Transverse colon (tissue), 4 donors: ENCODE data around the gene KRTAP10-3. TPM values are rescaled to one million over a fixed set of nuclear protein-coding genes. Genes with fewer than 3 reads are reported as not detected.

Experiments used
- DNase-seq: peaks from one replicate; pipeline ENCODE4 v3.0.0-alpha.2; 2019
- H3K27ac ChIP-seq, 4 donors: fragments of 200-600 bp; sonication (generic); 2 replicates each; pipeline ENCODE4 v1.5.1; 2016 to 2018; ENCODE audit warnings: inconsistent platforms in 4 of 4
- H3K27me3 ChIP-seq: fragments of 200-600 bp; sonication (generic); 2 replicates; pipeline ENCODE4 v1.5.1; 2017; ENCODE audit warnings: inconsistent platforms
- H3K36me3 ChIP-seq, 4 donors: fragments of 200-600 bp; sonication (generic); 2 replicates each; pipeline ENCODE4 v1.5.1; 2017 to 2019; ENCODE audit warnings: inconsistent platforms in 4 of 4
- H3K4me1 ChIP-seq, 4 donors: fragments of 200-600 bp; sonication (generic); 2 replicates each; pipeline ENCODE4 v1.5.1; 2017 to 2020; ENCODE audit warnings: inconsistent platforms in 4 of 4
- H3K4me3 ChIP-seq, 4 donors: fragments of 200-600 bp; sonication (generic); 1 replicate in 1 of 4; 2 replicates in 3 of 4; pipeline versions ENCODE4 v1.5.1 to v1.6.1; 2017 to 2019; ENCODE audit warnings: inconsistent platforms in 4 of 4
- H3K9me3 ChIP-seq, 2 donors: fragments of 200-600 bp; sonication (generic); 2 replicates each; pipeline ENCODE4 v1.5.1; 2017 to 2019; ENCODE audit warnings: inconsistent platforms in 2 of 2
- CTCF ChIP-seq, 5 experiments: fragments of 200-600 bp in 3 of 5; fragments of 450-650 bp in 2 of 5; sonication (generic) in 3 of 5; IDR thresholded peaks; 1 replicate in 2 of 5; 2 replicates in 3 of 5; pipeline ENCODE4 v1.5.1; 2016 to 2017; ENCODE audit warnings: antibody characterized with exemption in 5 of 5, inconsistent platforms in 3 of 5, mild to moderate bottlenecking in 2 of 5, moderate library complexity in 1 of 5
- EP300 ChIP-seq: sonication (generic); formaldehyde crosslinking; IDR thresholded peaks from one replicate; pipeline ENCODE4 v1.6.1; 2017; ENCODE audit warnings: antibody characterized with exemption, low read depth
- POLR2A ChIP-seq: fragments of 450-650 bp; IDR thresholded peaks from one replicate; pipeline ENCODE4 v1.6.1; 2016; ENCODE audit warnings: antibody characterized with exemption, mild to moderate bottlenecking, moderate library complexity
- POLR2AphosphoS5 ChIP-seq, 3 donors: sonication (generic); formaldehyde crosslinking; IDR thresholded peaks; one replicate each; pipeline ENCODE4 v1.6.1; 2016; ENCODE audit warnings: antibody characterized with exemption in 3 of 3
- WGBS, 2 donors: methylation state at CpG; one replicate each; pipeline ENCODE4 v1.1.5; 2018; ENCODE audit warnings: low coverage in 1 of 2; 5-methylcytosine and 5-hydroxymethylcytosine counted together
- in situ Hi-C, 4 donors: fragments of 200-750 bp; cut with MboI; loops; one replicate each; pipeline versions ENCODE4 v1.15.0 to v1.15.1; 2017; ENCODE audit warnings: low sequenced_read_pairs in 3 of 4, low pct_ligation_motif_present in 1 of 4, low pct_unique_long_range_greater_than_20kb in 1 of 4
- intact Hi-C: fragments of 100-400 bp; cut with DNase I; formaldehyde crosslinking; loops from one replicate; pipeline ENCODE4 v1.15.1; 2023; ENCODE audit warnings: low total_unique reads
- total RNA-seq, 4 donors: library from RNA; depleted of rRNA; stranded (reverse); fragments of >200 nt; gene quantifications; one replicate each; pipeline ENCODE4 v1.1.0, GENCODE V29; 2016

KRTAP10-3 gene
- total RNA-seq, 4 donors from 2014 or later: not detected

GRCh38 chr21:44515359-44516165, 43.0 kb downstream of the KRTAP10-3 start:
- Histone ChIP-seq H3K27me3 (no peaks in the 10 kb centered on the region), H3K4me3 (no peak overlapping the region), H3K27ac (no peak overlapping the region), H3K9me3 (no peaks in the 10 kb centered on the region), H3K36me3 (no peaks in the 10 kb centered on the region), H3K4me1 (peaks cover 0 to 3% (median under 1%) of the 10 kb centered on the region in 4 donors)
- no peak for TF ChIP-seq POLR2AphosphoS5 (IDR thresholded peaks at IDR 0.05)
- TF ChIP-seq EP300: no peak
- TF ChIP-seq CTCF (IDR thresholded peaks at IDR 0.05): no peak
- no peak for TF ChIP-seq POLR2A
- intact Hi-C loops: no loop called here
- no peak for DNase-seq
- WGBS, 2 donors: 86 to 89% methylated on average over 10 to 32 of the region's 32 CpGs
- in situ Hi-C loops: loop anchor here in 2 of 4 donors (10.0 to 25.0 kb wide), 2 partner anchors 272 to 279 kb away; no protein-coding TSS in a partner anchor

GRCh38 chr21:44514746-44515358, 43.7 kb downstream of the KRTAP10-3 start:
- WGBS, 2 donors: 70 to 78% methylated on average over 4 to 11 of the region's 11 CpGs
- intact Hi-C loops: no loop called here
- TF ChIP-seq CTCF (IDR thresholded peaks at IDR 0.05) (no peak), POLR2AphosphoS5 (IDR thresholded peaks at IDR 0.05) (no peak), EP300 (no peak), POLR2A (no peak)
- H3K36me3 ChIP-seq: no peaks in the 10 kb centered on the region
- H3K4me3 ChIP-seq: no peak overlapping the region
- no peak overlapping the region for H3K27ac ChIP-seq
- no peak for DNase-seq
- H3K9me3 ChIP-seq: no peaks in the 10 kb centered on the region
- H3K4me1 ChIP-seq: peaks cover 0 to 6% (median 3%) of the 10 kb centered on the region in 4 donors
- peaks cover 6% of the 10 kb centered on the region for H3K27me3 ChIP-seq
- in situ Hi-C loops: loop anchor here in 2 of 4 donors (10.0 to 25.0 kb wide), 2 partner anchors 272 to 280 kb away; no protein-coding TSS in a partner anchor

- intact Hi-C loops: no loop called here
- DNase-seq: no peak
- WGBS, 2 donors: 85% methylated on average over 7 of the region's 7 CpGs; no CpG with 5 or more reads in 1 of the 2 donors
Measured at GRCh38 chr21:44514218-44514520, 44.4 kb downstream of the KRTAP10-3 start.

More at GRCh38 chr21:44514218-44514520, 44.4 kb downstream of the KRTAP10-3 start:
- no peaks in the 10 kb centered on the region for H3K36me3 ChIP-seq
- no peak overlapping the region for H3K4me3 ChIP-seq
- in situ Hi-C loops: loop anchor here in 2 of 4 donors (10.0 to 25.0 kb wide), 2 partner anchors 273 to 281 kb away; no protein-coding TSS in a partner anchor
- H3K27ac ChIP-seq: no peak overlapping the region
- H3K27me3 ChIP-seq: peaks cover 6% of the 10 kb centered on the region
- TF ChIP-seq EP300: no peak
- TF ChIP-seq POLR2AphosphoS5 (IDR thresholded peaks at IDR 0.05): no peak
- TF ChIP-seq POLR2A: no peak
- no peak for TF ChIP-seq CTCF (IDR thresholded peaks at IDR 0.05)
- H3K9me3 ChIP-seq: no peaks in the 10 kb centered on the region
- H3K4me1 ChIP-seq: peaks cover 0 to 6% (median 3%) of the 10 kb centered on the region in 4 donors
